Measurements from ENCODE around the gene CECR2.

Gene CECR2

DNA sequence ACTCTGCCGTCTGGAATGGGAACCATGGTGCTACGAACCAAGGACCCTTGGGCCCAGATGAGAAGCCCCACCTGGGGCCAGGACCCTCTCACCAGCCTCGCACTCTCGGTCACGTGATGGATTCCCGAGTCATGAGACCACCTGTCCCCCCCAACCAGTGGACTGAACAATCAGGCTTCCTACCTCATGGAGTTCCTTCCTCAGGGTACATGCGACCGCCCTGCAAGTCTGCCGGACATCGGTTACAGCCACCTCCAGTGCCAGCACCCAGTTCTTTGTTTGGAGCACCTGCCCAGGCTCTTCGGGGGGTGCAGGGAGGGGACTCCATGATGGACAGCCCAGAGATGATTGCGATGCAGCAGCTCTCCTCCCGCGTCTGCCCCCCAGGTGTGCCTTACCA lies 173.2 kb downstream of the CECR2 start:
- H3K4me1 ChIP-seq (ENCODE audit: control insufficient read depth in 1 of 2, insufficient read depth in 2 of 2, low read length in 2 of 2): no peaks in the 10 kb centered on the region
- no peak overlapping the region for H4K8ac ChIP-seq (ENCODE audit: low read depth, low read length)
- no peak overlapping the region for H3K14ac ChIP-seq (ENCODE audit: low read length)
- no peak overlapping the region for H3K9ac ChIP-seq (ENCODE audit: low read length)
- no peak overlapping the region for H3K4me2 ChIP-seq (ENCODE audit: low read length)
- H3K9me3 ChIP-seq (ENCODE audit: insufficient read depth, low read depth, low read length): no peaks in the 10 kb centered on the region
- H4K91ac ChIP-seq (ENCODE audit: low read depth, low read length): no peak overlapping the region
- H3K23ac ChIP-seq (ENCODE audit: low read length): no peak overlapping the region
- H2BK120ac ChIP-seq (ENCODE audit: insufficient read depth, low read length, poor library complexity): no peak overlapping the region
- H2AK5ac ChIP-seq (ENCODE audit: low read length): no peak overlapping the region
- H2BK5ac ChIP-seq (ENCODE audit: low read depth, low read length, poor library complexity): no peak overlapping the region
- H2BK12ac ChIP-seq (ENCODE audit: low read length): no peak overlapping the region
- no peak overlapping the region for H3K4me3 ChIP-seq (ENCODE audit: low read depth, low read length)
- H3K27ac ChIP-seq (ENCODE audit: low read depth, low read length): no peak overlapping the region
- H3K18ac ChIP-seq (ENCODE audit: low read length): no peak overlapping the region
- H3K27me3 ChIP-seq (ENCODE audit: insufficient read depth, low read length): no peaks in the 10 kb centered on the region
- no peak overlapping the region for H4K12ac ChIP-seq (ENCODE audit: low read depth, low read length)
- WGBS (ENCODE audit: extremely low coverage, insufficient coverage, insufficient read length): no CpG with 5 or more reads among the region's 14 CpGs
- peaks cover 11 to 23% of the 10 kb centered on the region in 2 experiments for H3K36me3 ChIP-seq (ENCODE audit: control insufficient read depth in 1 of 2, insufficient read depth in 2 of 2, low read length in 2 of 2)
- DNase-seq: no peak
- no peaks in the 10 kb centered on the region for H3K79me1 ChIP-seq (ENCODE audit: low read length)
- H2AFZ ChIP-seq (ENCODE audit: insufficient read depth, low read length, poor library complexity): no peak overlapping the region
- no peaks in the 10 kb centered on the region for H3K79me2 ChIP-seq (ENCODE audit: control insufficient read depth, insufficient read depth, low read length, poor library complexity)
- H3K4ac ChIP-seq (ENCODE audit: low read depth, low read length): no peak overlapping the region

DNA sequence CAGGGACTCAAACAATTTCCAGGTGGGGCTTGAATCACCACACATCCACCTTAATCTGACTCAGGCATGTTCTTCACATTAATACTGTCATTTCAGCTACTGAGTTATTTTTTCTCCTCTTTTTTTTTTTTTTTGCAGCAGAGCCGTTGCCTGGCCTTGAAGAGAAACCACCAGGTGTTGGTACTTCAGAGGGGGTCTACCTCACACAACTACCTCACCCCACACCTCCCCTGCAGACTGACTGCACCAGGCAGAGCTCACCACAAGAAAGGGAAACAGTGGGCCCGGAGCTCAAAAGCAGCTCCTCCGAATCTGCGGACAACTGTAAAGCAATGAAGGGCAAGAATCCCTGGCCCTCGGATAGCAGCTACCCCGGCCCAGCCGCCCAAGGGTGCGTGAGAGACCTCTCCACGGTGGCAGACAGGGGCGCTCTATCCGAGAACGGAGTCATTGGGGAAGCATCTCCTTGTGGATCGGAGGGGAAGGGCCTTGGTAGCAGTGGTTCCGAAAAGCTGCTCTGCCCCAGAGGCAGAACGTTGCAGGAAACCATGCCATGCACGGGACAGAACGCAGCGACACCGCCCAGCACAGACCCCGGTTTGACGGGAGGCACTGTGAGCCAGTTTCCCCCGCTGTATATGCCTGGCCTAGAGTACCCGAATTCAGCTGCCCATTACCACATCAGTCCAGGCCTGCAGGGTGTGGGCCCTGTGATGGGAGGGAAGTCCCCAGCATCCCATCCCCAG lies 178.9 kb downstream of the CECR2 start:
- no peak overlapping the region for H4K91ac ChIP-seq (ENCODE audit: low read depth, low read length)
- no peaks in the 10 kb centered on the region for H3K4me1 ChIP-seq (ENCODE audit: control insufficient read depth in 1 of 2, insufficient read depth in 2 of 2, low read length in 2 of 2)
- no peak overlapping the region for H4K8ac ChIP-seq (ENCODE audit: low read depth, low read length)
- H3K79me1 ChIP-seq (ENCODE audit: low read length): no peaks in the 10 kb centered on the region
- no peaks in the 10 kb centered on the region for H3K9me3 ChIP-seq (ENCODE audit: insufficient read depth, low read depth, low read length)
- H3K36me3 ChIP-seq (ENCODE audit: control insufficient read depth in 1 of 2, insufficient read depth in 2 of 2, low read length in 2 of 2): peaks cover 20 to 25% of the 10 kb centered on the region in 2 experiments
- H2AFZ ChIP-seq (ENCODE audit: insufficient read depth, low read length, poor library complexity): no peak overlapping the region
- no peak overlapping the region for H4K12ac ChIP-seq (ENCODE audit: low read depth, low read length)
- no peak overlapping the region for H3K23ac ChIP-seq (ENCODE audit: low read length)
- no peak overlapping the region for H3K4me2 ChIP-seq (ENCODE audit: low read length)
- no peak overlapping the region for H3K9ac ChIP-seq (ENCODE audit: low read length)
- no peaks in the 10 kb centered on the region for H3K79me2 ChIP-seq (ENCODE audit: control insufficient read depth, insufficient read depth, low read length, poor library complexity)
- H2BK12ac ChIP-seq (ENCODE audit: low read length): no peak overlapping the region
- no peak overlapping the region for H2AK5ac ChIP-seq (ENCODE audit: low read length)
- no peak for DNase-seq
- no peak overlapping the region for H3K4me3 ChIP-seq (ENCODE audit: low read depth, low read length)
- H2BK5ac ChIP-seq (ENCODE audit: low read depth, low read length, poor library complexity): no peak overlapping the region
- no CpG with 5 or more reads among the region's 23 CpGs for WGBS (ENCODE audit: extremely low coverage, insufficient coverage, insufficient read length)
- H3K18ac ChIP-seq (ENCODE audit: low read length): no peak overlapping the region
- no peak overlapping the region for H3K4ac ChIP-seq (ENCODE audit: low read depth, low read length)
- H3K14ac ChIP-seq (ENCODE audit: low read length): no peak overlapping the region
- H2BK120ac ChIP-seq (ENCODE audit: insufficient read depth, low read length, poor library complexity): no peak overlapping the region
- H3K27ac ChIP-seq (ENCODE audit: low read depth, low read length): no peak overlapping the region
- no peaks in the 10 kb centered on the region for H3K27me3 ChIP-seq (ENCODE audit: insufficient read depth, low read length)

DNA sequence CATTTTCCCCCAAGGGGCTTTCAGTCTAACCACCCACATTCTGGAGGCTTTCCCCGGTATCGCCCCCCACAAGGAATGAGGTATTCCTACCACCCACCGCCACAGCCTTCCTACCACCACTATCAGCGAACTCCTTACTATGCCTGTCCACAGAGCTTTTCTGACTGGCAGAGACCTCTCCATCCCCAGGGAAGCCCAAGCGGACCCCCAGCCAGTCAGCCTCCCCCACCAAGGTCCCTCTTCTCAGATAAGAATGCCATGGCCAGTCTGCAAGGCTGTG lies 179.4 kb downstream of the CECR2 start:
- Histone ChIP-seq H2BK12ac (ENCODE audit: low read length) (no peak overlapping the region), H3K4ac (ENCODE audit: low read depth, low read length) (no peak overlapping the region), H3K18ac (ENCODE audit: low read length) (no peak overlapping the region), H3K4me3 (ENCODE audit: low read depth, low read length) (no peak overlapping the region), H2AK5ac (ENCODE audit: low read length) (no peak overlapping the region), H3K36me3 (ENCODE audit: control insufficient read depth in 1 of 2, insufficient read depth in 2 of 2, low read length in 2 of 2) (peaks cover 18 to 26% of the 10 kb centered on the region in 2 experiments), H3K27me3 (ENCODE audit: insufficient read depth, low read length) (no peaks in the 10 kb centered on the region), H4K91ac (ENCODE audit: low read depth, low read length) (no peak overlapping the region), H3K9ac (ENCODE audit: low read length) (no peak overlapping the region), H3K79me2 (ENCODE audit: control insufficient read depth, insufficient read depth, low read length, poor library complexity) (no peaks in the 10 kb centered on the region), H3K27ac (ENCODE audit: low read depth, low read length) (no peak overlapping the region), H3K9me3 (ENCODE audit: insufficient read depth, low read depth, low read length) (no peaks in the 10 kb centered on the region), H3K23ac (ENCODE audit: low read length) (no peak overlapping the region), H2BK5ac (ENCODE audit: low read depth, low read length, poor library complexity) (no peak overlapping the region), H3K4me2 (ENCODE audit: low read length) (no peak overlapping the region), H3K79me1 (ENCODE audit: low read length) (no peaks in the 10 kb centered on the region), H3K4me1 (ENCODE audit: control insufficient read depth in 1 of 2, insufficient read depth in 2 of 2, low read length in 2 of 2) (no peaks in the 10 kb centered on the region), H2AFZ (ENCODE audit: insufficient read depth, low read length, poor library complexity) (no peak overlapping the region), H2BK120ac (ENCODE audit: insufficient read depth, low read length, poor library complexity) (no peak overlapping the region), H3K14ac (ENCODE audit: low read length) (no peak overlapping the region), H4K8ac (ENCODE audit: low read depth, low read length) (no peak overlapping the region), H4K12ac (ENCODE audit: low read depth, low read length) (no peak overlapping the region)
- no CpG with 5 or more reads among the region's 5 CpGs for WGBS (ENCODE audit: extremely low coverage, insufficient coverage, insufficient read length)
- DNase-seq: no peak

- H2BK120ac ChIP-seq (ENCODE audit: insufficient read depth, low read length, poor library complexity): no peak overlapping the region
- no peak overlapping the region for H3K4ac ChIP-seq (ENCODE audit: low read depth, low read length)
- H4K91ac ChIP-seq (ENCODE audit: low read depth, low read length): no peak overlapping the region
- H2AFZ ChIP-seq (ENCODE audit: insufficient read depth, low read length, poor library complexity): no peak overlapping the region
- no peak overlapping the region for H4K12ac ChIP-seq (ENCODE audit: low read depth, low read length)
- H3K18ac ChIP-seq (ENCODE audit: low read length): no peak overlapping the region
- no peak overlapping the region for H3K4me2 ChIP-seq (ENCODE audit: low read length)
- H4K8ac ChIP-seq (ENCODE audit: low read depth, low read length): no peak overlapping the region
- H3K9me3 ChIP-seq (ENCODE audit: insufficient read depth, low read depth, low read length): no peaks in the 10 kb centered on the region
- no peak overlapping the region for H2AK5ac ChIP-seq (ENCODE audit: low read length)
- H3K36me3 ChIP-seq (ENCODE audit: control insufficient read depth in 1 of 2, insufficient read depth in 2 of 2, low read length in 2 of 2): peaks cover 18 to 24% of the 10 kb centered on the region in 2 experiments
- DNase-seq: no peak
- no CpG with 5 or more reads among the region's 10 CpGs for WGBS (ENCODE audit: extremely low coverage, insufficient coverage, insufficient read length)
- no peaks in the 10 kb centered on the region for H3K79me2 ChIP-seq (ENCODE audit: control insufficient read depth, insufficient read depth, low read length, poor library complexity)
- no peaks in the 10 kb centered on the region for H3K79me1 ChIP-seq (ENCODE audit: low read length)
- no peak overlapping the region for H2BK12ac ChIP-seq (ENCODE audit: low read length)
- no peak overlapping the region for H3K9ac ChIP-seq (ENCODE audit: low read length)
- no peak overlapping the region for H2BK5ac ChIP-seq (ENCODE audit: low read depth, low read length, poor library complexity)
- no peak overlapping the region for H3K14ac ChIP-seq (ENCODE audit: low read length)
- no peaks in the 10 kb centered on the region for H3K27me3 ChIP-seq (ENCODE audit: insufficient read depth, low read length)
- H3K4me1 ChIP-seq (ENCODE audit: control insufficient read depth in 1 of 2, insufficient read depth in 2 of 2, low read length in 2 of 2): no peaks in the 10 kb centered on the region
- no peak overlapping the region for H3K27ac ChIP-seq (ENCODE audit: low read depth, low read length)
- H3K23ac ChIP-seq (ENCODE audit: low read length): no peak overlapping the region
- no peak overlapping the region for H3K4me3 ChIP-seq (ENCODE audit: low read depth, low read length)
These were observed 179.9 kb downstream of the CECR2 start for GRCh38 chr22:17549183-17549582.
